Renal cortical epithelial cell (primary cell): ENCODE measurements around the gene NUCB1. TPM values are rescaled to one million over a fixed set of nuclear protein-coding genes. Genes with fewer than 3 reads are reported as not detected.
"Not testable (repeated sequence)": the region's sequence is repeated elsewhere in the genome, so short reads cannot be mapped to it uniquely, and the experiment has no call there.

Experiments used
- DNase-seq: peaks from one replicate; pipeline ENCODE4 v3.0.0-alpha.2; 2011; ENCODE audit warnings: low read depth
- total RNA-seq: library from RNA; depleted of rRNA; stranded (reverse); fragments of >200 nt; gene quantifications from 2 replicates; pipeline ENCODE4 v1.2.3, GENCODE V29; 2014

The NUCB1 gene
- total RNA-seq, 1 donor from 2014 or later = 287 TPM

DNA sequence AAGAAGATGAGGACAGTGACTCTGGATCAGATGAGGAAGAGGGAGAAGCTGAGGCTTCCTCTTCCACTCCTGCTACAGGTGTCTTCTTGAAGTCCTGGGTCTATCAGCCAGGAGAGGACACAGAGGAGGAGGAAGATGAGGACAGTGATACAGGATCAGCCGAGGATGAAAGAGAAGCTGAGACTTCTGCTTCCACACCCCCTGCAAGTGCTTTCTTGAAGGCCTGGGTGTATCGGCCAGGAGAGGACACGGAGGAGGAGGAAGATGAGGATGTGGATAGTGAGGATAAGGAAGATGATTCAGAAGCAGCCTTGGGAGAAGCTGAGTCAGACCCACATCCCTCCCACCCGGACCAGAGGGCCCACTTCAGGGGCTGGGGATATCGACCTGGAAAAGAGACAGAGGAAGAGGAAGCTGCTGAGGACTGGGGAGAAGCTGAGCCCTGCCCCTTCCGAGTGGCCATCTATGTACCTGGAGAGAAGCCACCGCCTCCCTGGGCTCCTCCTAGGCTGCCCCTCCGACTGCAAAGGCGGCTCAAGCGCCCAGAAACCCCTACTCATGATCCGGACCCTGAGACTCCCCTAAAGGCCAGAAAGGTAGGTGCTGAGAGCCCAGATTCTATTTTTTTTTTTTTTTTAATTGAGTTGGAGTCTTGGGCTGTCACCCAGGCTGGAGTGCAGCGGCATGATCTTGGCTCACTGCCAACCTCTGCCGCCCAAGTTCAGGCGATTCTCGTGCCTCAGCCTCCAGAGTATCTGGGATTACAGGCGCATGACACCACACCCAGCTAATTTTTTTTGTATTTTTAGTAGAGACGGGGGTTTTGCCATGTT lies 25.6 kb upstream of the NUCB1 start:
- DNase-seq = peak; percentile 29

DNA sequence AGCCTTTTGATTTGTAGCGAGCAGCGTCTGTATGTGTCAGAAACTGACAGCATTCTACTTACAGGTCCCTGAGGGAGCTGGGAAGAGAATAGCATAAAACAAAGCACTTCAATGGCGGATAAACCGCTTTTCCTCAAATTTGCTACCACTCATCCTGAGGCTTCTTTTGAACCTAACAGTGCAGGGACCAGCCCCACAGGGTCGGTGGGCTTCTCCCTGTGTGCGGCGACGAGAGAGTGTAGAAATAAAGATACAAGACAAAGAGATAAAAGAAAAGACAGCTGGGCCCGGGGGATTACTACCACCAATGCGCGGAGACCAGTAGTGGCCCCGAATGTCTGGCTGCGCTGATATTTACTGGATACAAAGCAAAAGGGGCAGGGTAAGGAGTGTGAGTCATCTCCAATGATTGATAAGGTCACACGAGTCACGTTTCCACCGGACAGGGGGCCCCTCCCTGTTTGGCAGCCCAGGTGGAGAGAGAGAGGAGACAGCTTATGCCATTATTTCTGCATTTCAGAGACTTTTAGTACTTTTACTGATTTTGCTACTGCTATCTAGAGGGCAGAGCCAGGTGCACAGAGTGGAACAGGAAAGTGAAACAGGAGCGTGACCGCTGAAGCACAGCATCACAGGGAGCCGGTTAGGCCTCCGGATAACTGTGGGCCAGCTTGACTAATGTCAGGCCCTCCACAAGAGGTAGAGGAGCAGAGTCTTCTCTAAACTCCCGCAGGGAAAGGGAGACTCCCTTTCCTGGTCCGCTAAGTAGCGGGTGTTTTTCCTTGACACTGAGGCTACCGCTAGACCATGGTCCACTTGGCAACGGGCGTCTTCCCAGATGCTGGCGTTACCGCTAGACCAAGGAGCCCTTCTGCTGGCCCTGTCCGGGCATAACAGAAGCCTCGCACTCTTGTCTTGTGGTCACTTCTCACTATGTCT lies 23.8 kb upstream of the NUCB1 start:
- peak; percentile 23 for DNase-seq

DNA sequence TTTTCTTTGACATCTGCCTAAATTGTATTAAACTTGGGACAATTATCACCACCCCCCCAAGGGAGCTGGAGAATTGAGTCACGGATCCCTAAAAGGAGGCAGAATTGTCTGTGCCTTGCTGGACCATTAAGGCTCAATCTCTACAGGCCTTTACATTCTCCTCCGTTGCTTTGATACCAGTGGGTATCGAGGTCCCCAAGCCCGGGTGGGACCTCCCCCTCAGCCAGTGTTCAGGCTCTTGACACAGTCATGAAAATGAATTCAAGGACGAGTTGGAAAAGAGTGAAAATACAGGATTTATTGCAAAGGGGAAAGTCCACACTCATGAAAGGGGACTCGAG lies 22.3 kb upstream of the NUCB1 start:
- DNase-seq = no peak

DNA sequence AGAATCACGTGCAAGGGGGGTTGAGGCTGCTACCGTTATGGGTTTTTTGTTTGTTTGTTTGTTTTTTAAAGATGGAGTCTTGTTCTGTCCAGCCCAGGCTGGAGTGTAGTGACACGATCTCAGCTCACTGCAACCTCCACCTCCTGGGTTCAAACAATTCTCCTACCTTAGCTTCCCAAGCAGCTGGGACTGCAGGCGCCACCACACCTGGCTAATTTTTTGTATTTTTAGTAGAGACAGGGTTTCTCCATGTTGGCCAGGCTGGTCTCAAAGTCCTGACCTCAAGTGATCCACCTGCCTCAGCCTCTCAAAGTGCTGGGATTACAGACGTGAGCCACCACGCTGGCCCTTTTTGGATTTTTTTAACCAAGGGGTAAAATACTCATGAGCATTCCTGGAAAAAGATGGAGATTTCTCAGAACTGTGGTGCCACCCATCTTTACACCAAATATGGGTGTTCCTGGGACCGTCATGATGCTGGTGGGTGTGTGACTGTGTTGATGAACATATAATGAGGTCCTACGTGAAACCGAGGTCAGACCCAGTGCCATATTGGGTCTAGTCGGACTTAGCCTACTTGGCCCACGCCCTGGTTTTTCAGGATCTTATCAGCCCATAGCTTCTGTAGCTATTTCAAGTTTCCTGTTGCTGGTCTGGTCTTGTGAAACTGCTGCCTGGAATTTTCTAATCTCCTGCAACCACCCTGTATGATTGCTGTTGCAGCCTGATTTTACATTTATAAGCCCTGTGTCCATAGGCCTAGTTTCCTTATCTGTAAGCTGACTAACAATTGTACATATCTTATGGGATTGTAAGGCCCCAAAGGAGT lies 21.7 kb upstream of the NUCB1 start:
- no peak for DNase-seq

GRCh38 chr19:48879025-48879637 lies 21.0 kb upstream of the NUCB1 start:
- no peak for DNase-seq

DNA sequence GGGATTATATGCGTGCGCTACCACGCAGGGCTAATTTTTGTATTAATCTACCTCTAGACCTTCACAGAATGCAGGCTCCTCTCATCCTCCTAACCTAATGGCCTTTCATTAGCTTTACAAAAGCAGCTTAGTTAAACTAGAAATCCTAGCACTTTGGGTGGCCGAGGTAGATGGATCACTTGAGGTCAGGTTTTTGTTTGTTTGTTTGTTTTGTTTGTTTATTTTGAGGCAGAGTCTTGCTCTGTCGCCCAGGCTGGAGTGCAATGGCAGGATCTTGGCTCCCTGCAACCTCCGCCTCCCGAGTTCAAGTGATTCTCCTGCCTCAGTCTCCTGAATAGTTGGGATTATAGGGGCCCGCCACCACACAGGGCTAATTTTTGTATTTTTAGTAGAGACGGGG lies 20.4 kb upstream of the NUCB1 start:
- DNase-seq = not testable (repeated sequence)

DNA sequence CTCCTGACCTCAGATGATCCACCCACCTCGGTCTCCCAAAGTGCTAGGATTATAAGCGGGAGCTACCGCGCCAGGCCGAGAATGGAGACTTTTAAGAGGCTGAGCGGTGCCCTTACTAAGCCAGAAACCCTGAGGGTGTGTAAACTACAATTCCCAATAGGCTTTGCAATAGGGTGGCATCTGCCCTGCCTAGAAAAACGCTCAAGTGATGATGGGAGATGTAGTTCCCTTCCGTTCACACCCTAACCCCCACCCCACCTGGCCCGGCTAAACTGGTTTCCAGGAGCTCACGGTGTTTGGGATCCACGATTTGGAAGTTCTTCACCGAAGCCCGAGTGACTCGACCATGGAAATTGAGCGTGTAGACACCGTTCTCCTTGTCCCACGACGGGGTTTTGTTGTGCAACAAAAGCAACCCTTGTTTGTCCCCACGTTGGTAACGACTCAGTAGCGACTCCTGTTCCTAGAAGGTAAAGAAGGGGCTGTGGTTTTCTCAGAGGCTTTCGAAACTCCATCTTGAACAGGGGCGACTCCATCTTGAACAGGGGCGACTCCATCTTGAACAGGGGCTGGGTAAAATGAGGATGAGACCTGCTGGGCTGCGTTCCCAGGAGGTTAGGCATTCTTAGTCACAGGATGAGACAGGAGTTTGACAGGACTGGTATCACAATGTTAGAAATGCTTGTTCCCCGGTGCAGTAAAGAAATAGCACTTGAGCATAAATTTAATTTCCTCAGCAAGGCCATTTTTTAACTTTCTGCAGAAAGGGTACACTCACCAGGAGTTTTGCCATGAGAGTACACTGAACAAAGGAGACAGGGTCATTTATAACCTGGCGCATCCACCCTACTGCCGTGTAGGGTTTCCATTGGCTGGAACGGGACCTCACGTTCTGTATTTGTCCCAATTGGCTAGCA lies 18.1 kb upstream of the NUCB1 start:
- DNase-seq = no peak

DNA sequence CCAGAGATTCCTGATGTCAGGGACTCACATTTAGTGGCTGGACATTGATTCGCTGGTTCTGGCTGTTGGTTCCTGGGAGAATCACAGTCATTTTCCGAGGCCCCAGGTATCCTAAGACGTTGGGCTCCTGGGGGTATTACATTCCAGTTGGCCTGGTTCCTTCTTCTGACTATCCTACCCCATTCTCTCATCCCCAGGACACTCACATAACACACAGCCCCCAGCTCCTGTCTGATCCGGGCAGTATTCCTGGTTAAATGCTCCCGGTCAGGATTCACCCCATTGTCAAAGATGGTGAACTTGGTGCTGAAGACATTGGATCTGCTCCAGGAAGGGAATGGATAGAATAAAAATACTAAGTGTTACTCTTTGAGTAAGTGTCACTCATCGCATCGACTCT lies 16.4 kb upstream of the NUCB1 start:
- DNase-seq = no peak

DNA sequence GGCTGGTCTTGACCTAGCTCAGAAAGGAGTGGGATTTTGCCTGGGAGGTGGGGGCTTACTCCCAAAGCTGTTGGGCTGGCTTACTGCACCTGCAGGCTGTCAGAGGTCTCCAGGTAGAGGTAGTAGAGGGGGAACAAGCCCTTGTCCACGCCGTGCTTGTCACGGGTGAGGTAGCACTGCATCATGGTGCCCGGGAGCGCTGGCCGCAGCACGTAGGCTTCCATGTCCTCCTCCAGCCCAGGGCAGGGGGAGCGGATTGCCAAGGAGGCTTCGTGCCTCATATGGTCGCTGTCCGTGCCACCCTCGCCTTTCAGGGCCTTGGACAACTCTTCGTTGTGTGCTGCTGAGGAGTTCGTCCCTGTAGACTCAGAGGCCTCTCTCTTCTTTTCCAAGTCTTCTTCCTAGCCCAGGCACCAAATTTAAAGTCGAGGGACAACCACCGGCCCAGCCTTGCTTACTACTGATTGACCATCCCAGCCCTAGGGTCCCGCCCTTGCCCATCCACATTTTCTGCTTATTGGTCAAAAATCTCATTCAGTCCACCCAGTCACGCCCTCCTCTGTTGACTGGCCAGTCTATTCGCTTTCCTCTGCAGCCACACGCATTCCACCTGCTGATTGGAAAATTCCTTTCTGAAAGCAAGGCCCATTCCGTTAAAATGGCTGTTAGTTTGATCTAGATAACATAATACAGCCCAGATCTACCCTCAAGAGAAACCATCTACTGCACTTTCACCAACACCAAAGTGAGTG lies 12.1 kb upstream of the NUCB1 start:
- no peak for DNase-seq

- not testable (repeated sequence) for DNase-seq
These were observed 10.6 kb upstream of the NUCB1 start for GRCh38 chr19:48889496-48889895.

GRCh38 chr19:48890551-48890950 lies 9.6 kb upstream of the NUCB1 start:
- no peak for DNase-seq

- no peak for DNase-seq
These were observed 4.9 kb upstream of the NUCB1 start for GRCh38 chr19:48895226-48895625.

DNA sequence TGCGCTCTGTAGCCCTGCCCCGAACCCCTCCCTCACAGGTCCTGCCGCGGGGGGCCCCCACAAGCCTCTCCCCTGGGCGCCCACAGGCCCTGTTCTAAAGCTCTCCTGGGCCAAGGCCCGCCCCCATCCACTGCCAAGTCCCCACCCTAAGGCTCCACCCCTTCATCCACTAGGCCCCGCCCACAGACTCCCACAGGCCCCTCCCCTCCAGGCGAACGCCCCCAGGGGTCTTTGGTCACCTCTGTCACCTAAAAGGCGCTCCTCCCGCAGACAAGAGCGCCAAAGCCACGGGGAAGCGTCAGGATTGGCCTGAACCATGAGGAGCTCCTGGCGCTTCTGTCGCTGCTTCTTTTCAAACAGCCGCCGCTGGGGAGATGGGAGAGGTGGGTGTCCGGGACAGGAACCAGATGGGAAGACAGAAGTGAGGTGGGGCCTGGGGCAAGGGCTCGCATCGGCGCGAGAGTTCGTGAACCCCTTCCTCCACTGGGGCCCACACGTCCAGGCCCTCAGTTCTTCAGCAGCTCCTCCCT lies 3.9 kb upstream of the NUCB1 start:
- DNase-seq = no peak

GRCh38 chr19:48897181-48897580 lies 2.9 kb upstream of the NUCB1 start:
- no peak for DNase-seq

GRCh38 chr19:48899386-48899749 lies 744 bp upstream of the NUCB1 start:
- DNase-seq = not testable (repeated sequence)

DNA sequence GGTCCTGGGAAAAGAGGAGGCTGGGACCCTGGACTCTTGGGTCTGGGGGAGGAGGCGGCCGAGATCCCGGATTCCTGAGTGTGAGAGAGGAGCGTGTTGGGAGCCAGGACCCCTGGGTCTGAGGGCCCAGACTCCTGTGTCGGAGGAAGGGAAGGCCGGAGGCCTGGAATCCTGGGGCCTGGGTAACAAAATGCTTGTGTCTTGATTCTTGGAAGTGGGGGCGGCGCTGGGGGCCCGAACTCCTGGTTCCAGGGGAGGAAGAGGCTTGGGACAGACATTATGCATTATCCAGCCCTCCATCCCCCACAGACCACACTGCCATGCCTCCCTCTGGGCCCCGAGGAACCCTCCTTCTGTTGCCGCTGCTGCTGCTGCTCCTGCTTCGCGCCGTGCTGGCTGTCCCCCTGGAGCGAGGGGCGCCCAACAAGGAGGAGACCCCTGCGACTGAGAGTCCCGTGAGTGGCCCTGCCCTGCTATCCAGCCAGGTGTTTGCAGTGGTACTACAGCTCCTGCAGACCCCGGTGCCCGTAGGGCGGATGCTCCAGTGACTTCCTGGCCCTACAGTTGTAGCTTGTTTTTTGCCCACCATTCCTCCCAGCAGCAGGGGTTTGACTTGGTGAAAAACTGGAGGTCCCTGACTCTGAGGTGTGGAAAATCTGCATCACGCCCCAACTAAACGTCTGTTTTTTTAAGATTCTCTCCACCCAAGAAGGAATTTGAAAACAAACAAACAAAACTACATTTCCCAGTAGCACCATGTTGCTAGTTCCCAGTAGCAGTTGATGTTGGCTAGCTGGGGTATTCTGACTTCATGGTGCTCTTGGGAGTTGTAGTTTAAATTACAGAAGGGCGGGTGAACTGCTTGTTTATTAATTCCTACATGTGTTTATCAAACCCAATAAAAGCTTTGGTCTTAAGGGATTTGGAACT lies 630 bp downstream of the NUCB1 start:
- peak; percentile 58 for DNase-seq

- not testable (repeated sequence) for DNase-seq
These were observed 2.2 kb downstream of the NUCB1 start for GRCh38 chr19:48902291-48902690.

- DNase-seq = not testable (repeated sequence)
These were observed 3.7 kb downstream of the NUCB1 start for GRCh38 chr19:48903788-48904187.
